Kidney epithelial cell (primary cell): Measurements from ENCODE around the gene DENND4B. TPM values are rescaled to one million over a fixed set of nuclear protein-coding genes. Genes with fewer than 3 reads are reported as not detected.
"Not testable (repeated sequence)": the region's sequence is repeated elsewhere in the genome, so short reads cannot be mapped to it uniquely, and the experiment has no call there.

ENCODE experiments used
- DNase-seq: peaks from one replicate; pipeline ENCODE4 v3.0.0-alpha.2; 2010; ENCODE audit warnings: low read depth
- H3K27me3 ChIP-seq: 2 replicates; pipeline ENCODE4 v1.6.0; 2011; ENCODE audit warnings: low read length; ENCODE audit not compliant: control insufficient read depth, insufficient read depth
- H3K36me3 ChIP-seq: 2 replicates; pipeline ENCODE4 v1.5.1; 2011; ENCODE audit warnings: low read length; ENCODE audit not compliant: control insufficient read depth, insufficient read depth
- H3K4me3 ChIP-seq: 2 replicates; pipeline ENCODE4 v1.5.1; 2011; ENCODE audit warnings: low read depth, mild to moderate bottlenecking, control low read depth, low read length
- total RNA-seq: library from RNA; depleted of rRNA; stranded (reverse); fragments of >200 nt; gene quantifications from 2 replicates; pipeline ENCODE4 v1.2.3, GENCODE V29; 2015
- TF ChIP-seq, protein P1 (sequence below): IDR thresholded peaks from 2 replicates; pipeline ENCODE4 v1.5.1; 2011; ENCODE audit warnings: mild to moderate bottlenecking, moderate library complexity, low read length, control low read depth, inconsistent platforms; ENCODE audit not compliant: insufficient read depth, poor library complexity, severe bottlenecking

Gene DENND4B
- total RNA-seq, 1 donor from 2014 or later, result 25.1 TPM

DNA sequence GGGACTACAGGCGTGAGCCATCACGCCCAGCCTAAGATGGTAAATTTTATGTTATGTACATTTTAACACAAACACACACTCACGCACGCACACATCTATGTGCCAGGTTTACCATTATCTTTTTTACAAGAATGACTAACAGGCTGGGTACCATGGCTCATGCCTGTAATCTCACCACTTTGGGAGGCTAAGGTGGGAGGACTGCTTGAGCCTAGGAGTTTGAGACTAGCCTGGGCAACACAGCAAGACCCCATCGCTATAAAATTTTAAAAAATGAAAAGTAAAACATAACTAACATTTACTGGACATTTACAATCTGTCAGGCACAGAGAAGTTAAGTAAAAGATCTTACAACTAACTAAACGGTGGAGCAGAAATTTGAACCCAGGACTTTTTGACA is 38.4 kb downstream of the DENND4B start:
- no peaks in the 10 kb centered on the region for H3K36me3 ChIP-seq
- H3K4me3 ChIP-seq, result no peak overlapping the region
- no peaks in the 10 kb centered on the region for H3K27me3 ChIP-seq
- TF ChIP-seq, protein P1, sequence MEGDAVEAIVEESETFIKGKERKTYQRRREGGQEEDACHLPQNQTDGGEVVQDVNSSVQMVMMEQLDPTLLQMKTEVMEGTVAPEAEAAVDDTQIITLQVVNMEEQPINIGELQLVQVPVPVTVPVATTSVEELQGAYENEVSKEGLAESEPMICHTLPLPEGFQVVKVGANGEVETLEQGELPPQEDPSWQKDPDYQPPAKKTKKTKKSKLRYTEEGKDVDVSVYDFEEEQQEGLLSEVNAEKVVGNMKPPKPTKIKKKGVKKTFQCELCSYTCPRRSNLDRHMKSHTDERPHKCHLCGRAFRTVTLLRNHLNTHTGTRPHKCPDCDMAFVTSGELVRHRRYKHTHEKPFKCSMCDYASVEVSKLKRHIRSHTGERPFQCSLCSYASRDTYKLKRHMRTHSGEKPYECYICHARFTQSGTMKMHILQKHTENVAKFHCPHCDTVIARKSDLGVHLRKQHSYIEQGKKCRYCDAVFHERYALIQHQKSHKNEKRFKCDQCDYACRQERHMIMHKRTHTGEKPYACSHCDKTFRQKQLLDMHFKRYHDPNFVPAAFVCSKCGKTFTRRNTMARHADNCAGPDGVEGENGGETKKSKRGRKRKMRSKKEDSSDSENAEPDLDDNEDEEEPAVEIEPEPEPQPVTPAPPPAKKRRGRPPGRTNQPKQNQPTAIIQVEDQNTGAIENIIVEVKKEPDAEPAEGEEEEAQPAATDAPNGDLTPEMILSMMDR, result no peak
- DNase-seq, result no peak

DNA sequence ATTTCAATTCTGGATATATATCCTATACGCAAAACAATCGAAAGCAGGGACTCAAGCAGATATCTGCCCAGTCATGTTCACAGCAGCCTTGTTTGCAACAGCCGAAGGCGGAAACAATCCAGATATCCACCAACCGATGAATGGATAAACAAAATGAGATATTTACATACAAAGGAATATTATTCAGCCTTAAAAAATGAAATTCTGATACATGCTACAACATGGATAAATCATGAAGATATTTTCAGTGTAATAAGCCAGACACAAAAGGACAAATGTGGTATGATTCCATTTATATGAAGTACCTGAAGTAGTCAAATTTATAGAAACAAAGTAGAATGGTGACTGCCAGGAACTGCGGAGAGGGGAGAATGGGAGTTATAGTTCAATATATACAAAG is 39.4 kb downstream of the DENND4B start:
- TF ChIP-seq, protein P1, result no peak

DNA sequence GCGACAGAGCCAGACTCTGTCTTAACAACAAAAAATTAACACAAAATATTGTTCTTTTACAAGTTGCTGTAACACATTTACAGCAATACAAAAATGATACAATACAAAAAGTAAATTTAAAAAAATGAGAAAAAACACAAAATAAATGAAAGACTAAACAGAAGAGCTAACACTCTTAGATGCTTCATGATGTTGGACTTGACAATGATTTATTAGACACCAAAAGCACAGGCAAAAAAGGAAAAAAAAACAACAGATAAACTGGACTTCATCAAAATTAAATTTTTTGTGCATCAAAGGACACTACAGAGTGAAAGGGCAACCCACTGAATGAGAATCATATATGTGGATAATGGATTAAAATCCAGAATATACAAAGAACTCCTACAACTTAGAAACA is 40.1 kb downstream of the DENND4B start:
- no peaks in the 10 kb centered on the region for H3K27me3 ChIP-seq
- no peak for DNase-seq
- no peak overlapping the region for H3K4me3 ChIP-seq
- H3K36me3 ChIP-seq, result no peaks in the 10 kb centered on the region
- TF ChIP-seq, protein P1, result no peak

More for the DNA sequence above, 39.4 kb downstream of the DENND4B start:
- Histone ChIP-seq H3K36me3 (no peaks in the 10 kb centered on the region), H3K27me3 (no peaks in the 10 kb centered on the region), H3K4me3 (no peak overlapping the region)
- no peak for DNase-seq

DNA sequence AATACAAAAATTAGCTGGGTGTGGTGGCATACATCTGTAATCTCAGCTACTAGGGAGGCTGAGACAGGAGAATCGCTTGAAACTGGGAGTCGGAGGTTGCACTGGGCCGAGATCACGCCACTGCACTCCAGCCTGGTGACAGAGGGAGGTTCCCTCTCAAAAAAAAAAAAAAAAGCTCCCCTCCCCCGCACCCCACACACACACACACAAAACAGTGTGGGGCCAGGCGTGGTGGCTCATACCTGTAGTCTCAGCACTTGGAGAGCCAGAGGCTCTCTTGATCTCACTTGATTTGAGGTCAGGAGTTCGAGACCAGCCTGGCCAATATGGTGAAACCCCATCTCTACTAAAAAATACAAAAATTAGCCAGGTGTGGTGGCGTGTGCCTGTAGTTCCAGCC is 40.6 kb downstream of the DENND4B start:
- not testable (repeated sequence) for H3K36me3 ChIP-seq, H3K4me3 ChIP-seq, H3K27me3 ChIP-seq, DNase-seq

DNA sequence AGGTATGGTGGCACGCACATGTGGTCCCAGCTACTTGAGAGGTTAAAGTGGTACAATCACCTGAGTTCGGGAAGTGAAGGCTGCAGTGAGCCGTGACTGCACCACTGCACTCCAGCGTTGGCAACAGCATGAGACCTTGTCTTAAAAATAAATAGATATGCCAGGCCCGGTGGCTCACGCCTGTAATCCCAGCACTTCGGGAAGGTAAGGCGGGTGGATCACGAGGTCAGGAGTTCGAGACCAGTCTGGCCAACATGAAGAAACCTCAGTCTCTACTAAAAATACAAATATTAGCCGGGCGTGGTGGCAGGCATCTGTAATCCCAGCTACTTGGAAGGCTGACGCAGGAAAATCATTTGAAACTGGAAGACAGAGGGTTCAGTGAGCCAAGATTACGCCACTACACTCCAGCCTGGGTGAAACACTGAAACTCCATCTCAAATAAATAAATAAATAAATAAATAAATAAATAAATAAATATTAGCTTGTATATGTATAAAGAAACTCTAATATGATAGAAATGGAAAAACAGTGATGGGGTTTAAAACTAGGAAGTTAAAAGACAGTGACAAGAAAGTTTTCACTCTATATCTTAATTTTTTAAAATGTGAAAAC is 42.6 kb downstream of the DENND4B start:
- H3K4me3 ChIP-seq, result no peak overlapping the region
- H3K27me3 ChIP-seq, result no peaks in the 10 kb centered on the region
- no peaks in the 10 kb centered on the region for H3K36me3 ChIP-seq
- TF ChIP-seq, protein P1, result no peak
- DNase-seq, result no peak

DNA sequence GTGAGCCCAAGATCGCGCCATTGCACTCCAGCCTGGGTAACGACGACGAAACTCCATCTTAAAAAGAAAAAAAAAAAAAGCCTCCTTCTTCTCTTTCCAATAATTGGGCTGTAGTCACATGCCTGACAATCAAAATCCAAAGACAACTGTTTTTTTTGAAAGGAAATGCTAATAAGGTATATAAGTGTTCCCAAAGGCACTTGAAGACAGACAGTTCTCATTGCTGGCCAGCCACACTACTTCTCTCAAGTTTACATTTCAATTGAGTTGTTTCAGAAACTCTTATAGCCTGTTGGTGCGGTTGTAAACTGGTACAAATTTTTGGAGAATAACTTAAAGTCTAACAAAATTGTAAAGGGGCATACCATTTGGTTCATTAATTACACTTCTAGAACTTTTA is 47.0 kb downstream of the DENND4B start:
- DNase-seq, result no peak
- Histone ChIP-seq H3K4me3 (no peak overlapping the region), H3K36me3 (no peaks in the 10 kb centered on the region), H3K27me3 (no peaks in the 10 kb centered on the region)
- TF ChIP-seq, protein P1, result no peak

DNA sequence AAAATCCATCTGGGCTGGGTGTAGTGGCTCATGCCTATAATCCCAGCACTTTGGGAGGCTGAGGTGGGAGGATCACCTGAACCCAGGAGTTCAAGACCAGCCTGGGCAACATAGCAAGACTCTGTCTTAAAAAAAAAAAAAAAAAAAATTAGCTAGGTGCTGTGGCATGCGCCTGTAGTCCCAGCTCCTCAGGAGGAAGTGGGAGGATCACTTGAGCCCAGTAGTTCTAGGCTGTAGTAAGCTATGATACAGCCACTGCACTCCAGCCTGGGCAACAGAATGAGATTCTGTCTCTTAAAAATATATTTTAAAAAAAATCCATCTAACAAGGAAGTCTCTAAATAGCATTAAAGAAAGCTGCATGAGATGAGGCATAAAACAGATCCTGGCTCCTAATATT is 50.7 kb downstream of the DENND4B start:
- DNase-seq, H3K4me3 ChIP-seq, H3K27me3 ChIP-seq, H3K36me3 ChIP-seq: not testable (repeated sequence)

DNA sequence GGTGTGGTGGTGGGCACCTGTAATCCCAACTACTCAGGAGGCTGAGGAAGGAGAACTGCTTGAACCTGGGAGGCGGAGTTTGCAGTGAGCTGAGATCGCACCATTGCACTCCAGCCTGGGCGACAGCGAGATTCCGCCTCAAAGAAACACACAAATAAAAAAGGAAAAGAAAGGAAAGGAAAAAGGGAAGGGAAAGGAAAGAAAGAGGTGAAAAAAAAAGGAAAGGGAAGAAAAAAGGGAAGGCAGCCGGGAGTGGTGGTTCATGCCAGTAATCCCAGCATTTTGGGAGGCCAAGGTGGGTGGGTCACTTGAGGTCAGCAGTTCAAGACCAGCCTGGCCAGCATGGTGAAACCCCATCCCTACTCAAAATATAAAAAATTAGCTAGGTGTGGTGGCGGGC is 55.5 kb downstream of the DENND4B start:
- not testable (repeated sequence) for DNase-seq, H3K27me3 ChIP-seq, H3K4me3 ChIP-seq, H3K36me3 ChIP-seq
